Mucosa of gallbladder (tissue), 1 donor: ENCODE measurements around the gene TAP1. TPM values are rescaled to one million over a fixed set of nuclear protein-coding genes. Genes with fewer than 3 reads are reported as not detected.
"Not testable (repeated sequence)": the region's sequence is repeated elsewhere in the genome, so short reads cannot be mapped to it uniquely, and the experiment has no call there.

ENCODE experiments used
- DNase-seq: peaks from one replicate; pipeline ENCODE4 v3.0.0-alpha.2; 2020; ENCODE audit warnings: low spot score
- total RNA-seq: library from RNA; stranded (reverse); gene quantifications from one replicate; pipeline ENCODE4 v1.2.1, GENCODE V29; 2021
- donor health status: DM: no; HTN: no; CAD: no.

TAP1 gene
- 41.3 TPM for total RNA-seq

DNA sequence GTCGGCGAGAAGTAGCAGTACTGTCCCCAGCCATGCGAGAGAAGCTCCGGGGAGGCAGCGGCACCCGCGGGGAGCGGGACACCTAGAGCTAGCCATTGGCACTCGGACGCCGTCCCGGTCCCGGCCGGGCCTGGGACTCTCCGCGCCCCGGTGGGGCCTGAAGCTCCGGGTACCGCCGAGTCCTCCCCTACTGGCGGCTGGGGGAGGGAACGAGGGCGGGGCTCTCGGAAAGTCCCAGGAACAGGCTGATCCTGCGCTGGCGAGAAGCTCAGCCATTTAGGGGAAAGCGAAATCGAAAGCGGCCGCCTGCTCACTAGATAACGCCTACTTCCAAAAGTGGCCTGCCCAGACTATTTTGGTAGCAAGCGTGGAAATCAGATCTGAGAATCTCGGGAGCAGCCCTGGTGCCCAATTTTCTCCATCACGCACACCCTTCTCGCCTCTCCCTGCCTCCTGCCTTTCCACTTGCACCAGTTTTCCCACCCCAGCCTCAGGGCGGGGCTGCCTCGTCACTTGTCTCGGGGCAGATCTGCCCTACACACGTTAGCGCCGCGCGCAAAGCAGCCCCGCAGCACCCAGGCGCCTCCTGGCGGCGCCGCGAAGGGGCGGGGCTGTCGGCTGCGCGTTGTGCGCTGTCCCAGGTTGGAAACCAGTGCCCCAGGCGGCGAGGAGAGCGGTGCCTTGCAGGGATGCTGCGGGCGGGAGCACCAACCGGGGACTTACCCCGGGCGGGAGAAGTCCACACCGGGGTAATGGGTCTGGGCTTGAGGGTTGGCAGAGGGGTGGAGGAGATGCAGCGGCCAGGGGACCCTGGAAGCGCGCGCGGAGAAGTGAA, at the start of gene TAP1, which contains the start of gene PSMB9:
Gene TAP1 (minus strand): TSS at position 164 of the 835 bp plus-strand sequence. CDS start 68 bp downstream, at position 96.
Gene PSMB9 (plus strand): TSS at position 652 of the 835 bp plus-strand sequence. CDS start 38 bp downstream, at position 690.
- peak; percentile 95 for DNase-seq

DNA sequence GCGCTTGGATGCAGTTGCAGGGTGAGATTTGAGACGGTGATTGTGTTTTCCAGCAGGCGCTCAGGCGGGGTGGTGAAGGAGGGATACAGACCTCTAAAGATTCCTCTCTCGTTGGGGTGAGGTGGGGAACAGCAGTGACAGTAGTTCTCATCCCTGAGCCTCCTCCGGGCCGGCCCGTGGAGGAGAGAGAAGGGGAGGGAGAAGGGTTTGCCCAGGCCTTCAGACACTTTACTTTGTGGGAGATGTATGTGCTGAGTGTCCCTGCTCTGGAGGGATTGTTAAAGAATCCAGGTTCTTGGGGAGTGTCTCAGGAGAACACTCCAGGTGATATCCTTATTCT, 41.5 kb upstream of the TAP1 start:
- no peak for DNase-seq

DNA sequence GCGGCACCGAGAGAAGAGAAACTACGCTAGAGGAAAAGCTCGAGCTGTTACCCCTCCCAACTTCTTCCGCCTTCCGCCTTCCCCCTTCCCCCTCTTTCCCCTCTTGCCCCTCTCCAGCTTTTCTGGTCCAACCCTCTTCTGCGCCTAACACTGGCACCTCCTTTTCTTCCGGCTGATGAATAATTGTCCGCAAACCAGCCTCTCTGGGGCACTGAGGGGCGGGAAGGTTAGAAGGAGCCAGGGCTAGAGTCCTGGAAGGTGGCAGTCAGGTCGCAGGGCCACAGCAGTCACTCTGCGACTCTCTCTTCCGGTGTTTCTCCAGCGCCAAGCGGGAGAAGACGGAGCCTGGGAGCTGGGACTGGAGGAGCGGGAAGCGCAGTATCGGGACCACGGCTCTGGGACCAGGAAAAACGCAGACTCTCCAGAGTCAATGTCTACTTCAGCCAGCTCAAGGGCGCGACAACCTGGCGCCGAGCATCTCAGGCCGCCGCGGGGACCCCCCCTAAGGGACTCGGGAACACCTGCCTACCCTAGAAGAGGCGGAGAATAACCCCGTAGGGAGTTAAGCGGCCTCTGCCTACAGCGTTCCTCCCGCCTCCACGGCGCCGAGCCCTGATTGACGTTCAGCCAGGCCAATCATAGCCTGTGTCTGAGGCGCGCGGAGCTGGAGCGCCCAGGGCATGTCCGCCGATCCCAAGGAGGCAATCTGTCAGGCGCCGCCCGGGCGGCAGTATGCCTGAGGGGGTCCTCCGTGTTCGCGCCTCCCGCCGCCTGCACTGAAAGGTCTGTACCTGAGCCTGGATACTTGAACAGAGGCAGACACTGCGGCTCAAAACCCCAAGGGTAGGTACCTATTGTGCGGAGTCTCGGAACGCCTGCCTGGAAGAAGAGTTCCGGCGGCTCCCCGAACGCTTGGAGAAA, 40.8 kb upstream of the TAP1 start:
- peak; percentile 95 for DNase-seq

- no peak for DNase-seq
These were observed 37.3 kb upstream of the TAP1 start for GRCh38 chr6:32890831-32891230.

- DNase-seq, result no peak
These were observed 36.0 kb upstream of the TAP1 start for GRCh38 chr6:32889533-32889932.

DNA sequence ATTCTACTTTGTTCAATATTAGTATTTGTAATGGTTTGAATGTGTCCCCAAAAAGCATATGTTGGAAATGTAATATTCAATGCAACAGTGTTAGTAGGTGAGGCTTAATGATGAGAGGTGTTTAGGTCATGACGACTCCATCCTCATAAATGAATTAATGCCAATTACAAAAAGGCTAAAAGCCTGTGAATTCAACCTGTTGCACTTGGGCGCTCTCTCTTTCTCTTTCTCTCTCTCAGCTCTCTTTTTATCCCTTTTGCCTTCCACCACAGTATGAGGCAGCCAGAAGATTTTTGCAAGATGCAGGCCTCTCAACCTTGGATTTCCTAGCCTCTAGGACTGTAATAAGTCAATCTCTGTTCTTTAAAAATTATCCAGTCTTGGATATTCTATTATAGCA, 35.1 kb upstream of the TAP1 start:
- no peak for DNase-seq

GRCh38 chr6:32887616-32888015, 34.1 kb upstream of the TAP1 start:
- no peak for DNase-seq

GRCh38 chr6:32886681-32887383, 33.3 kb upstream of the TAP1 start:
- no peak for DNase-seq

DNA sequence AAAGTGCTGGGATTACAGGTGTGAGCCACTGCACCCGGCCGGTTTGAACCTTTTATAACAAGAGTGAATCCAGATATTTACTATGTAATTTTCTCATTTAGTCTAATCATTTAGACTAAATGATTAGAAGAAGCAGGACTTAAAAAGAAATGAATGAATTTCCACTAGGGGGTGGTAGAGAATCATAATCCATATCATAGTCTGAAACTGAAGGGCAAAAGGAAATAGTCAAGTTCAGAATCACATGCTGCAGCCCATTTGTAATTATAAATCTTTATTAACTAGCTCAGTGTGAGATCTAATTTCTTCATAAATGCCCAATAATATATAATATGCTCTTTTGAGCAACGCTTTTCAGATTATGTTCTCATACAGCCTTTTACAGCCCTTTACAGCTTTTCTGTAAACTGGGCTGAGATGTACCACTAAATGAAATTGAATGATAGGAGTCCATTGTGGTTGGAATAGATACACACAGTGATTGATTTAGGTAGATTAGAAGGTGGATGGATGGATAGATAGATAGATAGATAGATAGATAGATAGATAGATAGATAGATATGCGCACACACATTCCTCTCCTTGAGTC, 32.3 kb upstream of the TAP1 start:
- no peak for DNase-seq

DNA sequence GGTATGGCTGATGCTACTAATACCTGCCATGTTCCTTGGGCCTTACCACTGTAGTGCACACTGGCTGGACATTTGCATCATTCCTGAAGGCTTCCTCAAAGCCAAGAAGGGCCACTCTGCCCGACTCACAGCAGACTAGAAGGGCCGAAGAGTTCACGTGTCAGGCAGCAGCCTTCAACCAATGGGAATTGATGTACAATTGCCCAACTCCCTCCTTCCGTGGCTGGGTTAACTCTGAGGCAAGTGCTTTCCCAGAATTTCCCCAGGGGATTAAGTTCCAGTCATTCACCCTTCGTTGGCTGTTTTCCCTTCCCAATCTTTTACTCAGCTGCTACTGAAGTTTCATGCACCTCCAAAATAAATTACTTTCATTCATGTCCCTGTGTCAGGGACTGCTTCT, 30.3 kb upstream of the TAP1 start:
- no peak for DNase-seq

GRCh38 chr6:32882879-32883250, 29.4 kb upstream of the TAP1 start:
- DNase-seq, result no peak

GRCh38 chr6:32880962-32881361, 27.5 kb upstream of the TAP1 start:
- not testable (repeated sequence) for DNase-seq

DNA sequence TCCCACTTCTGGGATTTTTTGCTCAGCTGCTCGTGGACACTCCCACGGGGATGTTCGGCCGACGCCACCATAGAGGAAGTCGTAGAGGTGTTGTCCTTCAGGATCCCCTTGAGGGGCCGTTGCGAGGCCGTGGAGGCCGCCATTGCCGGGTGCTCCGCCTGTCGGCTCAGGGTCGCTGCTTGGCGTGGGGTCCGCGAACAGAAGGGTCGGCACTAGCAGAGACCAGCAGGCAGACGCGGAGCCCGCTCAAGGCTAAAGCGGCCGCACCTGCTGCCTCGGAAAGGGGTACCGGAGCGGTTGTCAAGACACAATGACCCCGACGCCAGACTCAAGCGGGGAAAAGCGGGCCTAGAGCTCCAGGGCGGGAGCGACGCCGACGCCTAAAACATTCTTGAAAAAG, 26.2 kb upstream of the TAP1 start:
- DNase-seq, result no peak

DNA sequence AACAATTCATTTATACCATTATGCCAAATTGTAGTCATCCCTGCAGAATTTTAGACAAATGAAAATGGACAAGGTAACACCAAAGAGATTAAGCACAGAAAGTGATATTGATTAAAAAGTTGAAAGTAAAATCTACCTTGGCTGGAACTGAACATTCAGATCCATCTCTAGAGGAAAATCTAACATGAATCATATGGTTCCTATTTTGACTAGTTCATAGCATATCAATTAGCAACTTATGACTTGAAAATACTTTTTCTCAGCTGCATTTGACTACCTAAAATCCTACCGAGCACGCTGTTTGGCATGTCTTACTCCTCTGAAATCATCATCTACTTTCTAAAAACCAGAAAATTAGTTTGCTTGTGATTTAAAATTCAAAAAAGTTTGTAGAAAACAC, 23.1 kb upstream of the TAP1 start:
- no peak for DNase-seq

DNA sequence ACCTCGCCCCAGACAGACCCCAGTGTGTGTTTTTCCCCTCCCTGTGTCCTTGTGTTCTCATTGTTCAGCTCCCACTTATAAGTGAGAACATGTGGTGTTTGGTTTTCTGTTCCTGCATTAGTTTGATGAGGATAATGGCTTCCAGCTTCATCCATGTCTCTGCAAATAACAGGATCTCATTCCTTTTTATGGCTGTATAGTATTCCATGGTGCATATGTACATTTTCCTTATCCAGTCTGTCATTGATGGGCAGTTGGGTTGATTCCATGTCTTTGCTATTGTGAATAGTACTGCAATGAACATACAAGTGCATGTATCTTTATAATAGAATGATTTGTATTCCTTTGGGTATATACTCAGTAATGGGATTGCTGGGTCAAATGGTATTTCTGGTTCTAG, 20.4 kb upstream of the TAP1 start:
- not testable (repeated sequence) for DNase-seq

GRCh38 chr6:32868257-32868788, 14.8 kb upstream of the TAP1 start:
- peak; percentile 84 for DNase-seq

DNA sequence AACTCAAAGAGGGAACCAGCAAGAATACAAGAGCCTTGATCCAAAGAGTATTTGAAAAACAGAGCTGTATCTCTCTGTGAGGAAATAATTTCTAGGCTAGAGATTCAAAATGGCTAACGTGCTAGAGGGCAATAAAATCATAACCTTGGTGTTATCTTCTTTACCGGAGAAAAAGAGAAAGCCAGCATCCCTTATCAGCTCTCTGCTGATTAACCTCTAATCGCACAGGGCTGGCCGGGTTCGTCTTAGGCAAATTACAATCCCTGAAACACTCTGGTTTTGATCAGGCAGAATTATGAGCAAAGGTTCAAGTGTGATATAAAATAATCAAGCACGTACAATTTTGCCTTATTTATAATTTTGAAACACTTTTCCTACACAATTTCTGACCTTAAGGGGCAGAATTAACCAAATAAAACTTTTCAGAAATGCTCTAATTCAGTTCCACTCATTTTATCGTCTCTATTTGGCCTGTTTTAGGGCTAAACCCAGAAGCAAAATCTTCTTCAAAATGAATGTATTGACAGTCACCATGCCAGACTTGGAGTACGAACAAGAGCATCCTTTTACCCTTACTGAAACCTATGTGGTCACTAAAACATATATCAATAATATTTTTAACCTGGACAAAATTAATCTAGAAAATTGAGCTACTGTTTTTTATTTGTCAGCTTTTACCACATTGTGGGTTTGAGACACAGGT, 14.2 kb upstream of the TAP1 start:
- DNase-seq, result no peak

GRCh38 chr6:32867022-32867477, 13.5 kb upstream of the TAP1 start:
- no peak for DNase-seq

- DNase-seq, result no peak
These were observed 12.4 kb upstream of the TAP1 start for GRCh38 chr6:32865724-32866443.

DNA sequence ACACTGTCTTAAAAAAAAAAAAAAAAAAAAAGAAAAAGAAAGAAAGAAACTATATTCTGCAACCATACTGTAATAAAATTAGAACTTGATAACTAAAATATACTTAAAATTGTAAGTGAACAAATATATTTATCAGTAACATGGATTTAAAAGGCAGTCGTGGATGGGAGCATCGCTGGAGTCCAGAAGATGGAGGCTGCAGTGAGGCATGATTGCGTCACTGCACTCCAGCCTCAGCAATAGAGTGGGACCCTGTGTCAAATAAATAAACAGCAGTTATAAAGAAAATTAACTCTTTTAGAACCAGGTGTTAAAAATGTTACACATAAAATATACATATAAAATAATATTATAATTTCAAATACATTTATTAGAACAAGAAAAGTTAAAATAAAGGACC, 9.2 kb upstream of the TAP1 start:
- no peak for DNase-seq
